ENCODE data around the gene DNAJC30.

- no peak for TF ChIP-seq POLR2A (IDR thresholded peaks at IDR 0.05; ENCODE audit: low read depth, low read length)
- TF ChIP-seq TAF1 (IDR thresholded peaks at IDR 0.05; ENCODE audit: borderline replicate concordance, low read depth, low read length), result no peak
Observed at GRCh38 chr7:73633323-73633722, 49.9 kb downstream of the DNAJC30 start.
